Neuron (in vitro differentiated cells): ENCODE measurements around the gene SHCBP1.
A peak's percentile ranks its signal among the peaks of the same experiment; 100 is the strongest.
"Not testable (repeated sequence)": the region's sequence is repeated elsewhere in the genome, so short reads cannot be mapped to it uniquely, and the experiment has no call there.

Experiments
- H2AFZ ChIP-seq: one replicate; pipeline ENCODE4 v1.6.1; 2013; ENCODE audit warnings: low read depth, mild to moderate bottlenecking, inconsistent platforms, low read length, moderate library complexity
- H3K27me3 ChIP-seq: one replicate; pipeline ENCODE4 v1.6.1; 2013; ENCODE audit warnings: low read length; ENCODE audit not compliant: insufficient read depth
- H3K36me3 ChIP-seq: one replicate; pipeline ENCODE4 v1.6.1; 2013; ENCODE audit warnings: low read length; ENCODE audit not compliant: insufficient read depth
- H3K4me1 ChIP-seq: one replicate; pipeline ENCODE4 v1.6.1; 2013; ENCODE audit warnings: low read length; ENCODE audit not compliant: insufficient read depth
- H3K4me3 ChIP-seq: 2 replicates; pipeline ENCODE4 v1.5.1; 2013; ENCODE audit warnings: mild to moderate bottlenecking, low read length, moderate library complexity
- H3K9me3 ChIP-seq: one replicate; pipeline ENCODE4 v1.6.1; 2013; ENCODE audit warnings: low read length

SHCBP1 gene

GRCh38 chr16:46627746-46628145, 6.6 kb upstream of the SHCBP1 start:
- H2AFZ ChIP-seq = no peak overlapping the region
- no peak overlapping the region for H3K4me3 ChIP-seq
- H3K4me1 ChIP-seq = no peaks in the 10 kb centered on the region
- no peaks in the 10 kb centered on the region for H3K36me3 ChIP-seq
- no peaks in the 10 kb centered on the region for H3K27me3 ChIP-seq
- no peaks in the 10 kb centered on the region for H3K9me3 ChIP-seq

GRCh38 chr16:46626681-46627080, 5.5 kb upstream of the SHCBP1 start:
- not testable (repeated sequence) for H3K36me3 ChIP-seq, H2AFZ ChIP-seq, H3K4me3 ChIP-seq, H3K9me3 ChIP-seq, H3K27me3 ChIP-seq, H3K4me1 ChIP-seq

GRCh38 chr16:46624862-46625261, 3.7 kb upstream of the SHCBP1 start:
- H3K9me3 ChIP-seq, H3K4me1 ChIP-seq, H3K36me3 ChIP-seq, H3K27me3 ChIP-seq, H2AFZ ChIP-seq, H3K4me3 ChIP-seq: not testable (repeated sequence)

- not testable (repeated sequence) for H3K4me3 ChIP-seq, H3K27me3 ChIP-seq, H2AFZ ChIP-seq, H3K36me3 ChIP-seq, H3K9me3 ChIP-seq, H3K4me1 ChIP-seq
Observed at GRCh38 chr16:46623707-46624106, 2.5 kb upstream of the SHCBP1 start.

- not testable (repeated sequence) for H2AFZ ChIP-seq, H3K36me3 ChIP-seq, H3K4me1 ChIP-seq, H3K27me3 ChIP-seq, H3K9me3 ChIP-seq, H3K4me3 ChIP-seq
Observed at GRCh38 chr16:46623246-46623645, 2.1 kb upstream of the SHCBP1 start.

- peaks cover 7% of the 10 kb centered on the region for H3K4me1 ChIP-seq
- H2AFZ ChIP-seq = no peak overlapping the region
- H3K9me3 ChIP-seq = no peaks in the 10 kb centered on the region
- H3K4me3 ChIP-seq = no peak overlapping the region
- peaks cover 10% of the 10 kb centered on the region for H3K36me3 ChIP-seq
- H3K27me3 ChIP-seq = no peaks in the 10 kb centered on the region
Observed at GRCh38 chr16:46621934-46622676, 926 bp upstream of the SHCBP1 start.

GRCh38 chr16:46620266-46621005, 743 bp downstream of the SHCBP1 start:
- peak overlapping the region; percentile 68 for H2AFZ ChIP-seq
- H3K36me3 ChIP-seq = peaks cover 24% of the 10 kb centered on the region

GRCh38 chr16:46618516-46618915, 2.7 kb downstream of the SHCBP1 start:
- Histone ChIP-seq H3K27me3 (no peaks in the 10 kb centered on the region), H3K36me3 (peaks cover 38% of the 10 kb centered on the region)

More at GRCh38 chr16:46620266-46621005, 743 bp downstream of the SHCBP1 start:
- no peaks in the 10 kb centered on the region for H3K9me3 ChIP-seq
- H3K27me3 ChIP-seq = no peaks in the 10 kb centered on the region
- H3K4me3 ChIP-seq = peak overlapping the region; percentile 95
- H3K4me1 ChIP-seq = peaks cover 7% of the 10 kb centered on the region

GRCh38 chr16:46614006-46614405, 7.2 kb downstream of the SHCBP1 start:
- Histone ChIP-seq H2AFZ (no peak overlapping the region), H3K4me3 (no peak overlapping the region), H3K9me3 (no peaks in the 10 kb centered on the region), H3K27me3 (no peaks in the 10 kb centered on the region), H3K4me1 (no peaks in the 10 kb centered on the region), H3K36me3 (peaks cover 63% of the 10 kb centered on the region)

More at GRCh38 chr16:46618516-46618915, 2.7 kb downstream of the SHCBP1 start:
- Histone ChIP-seq H3K4me3 (no peak overlapping the region), H2AFZ (no peak overlapping the region), H3K4me1 (peaks cover 7% of the 10 kb centered on the region), H3K9me3 (no peaks in the 10 kb centered on the region)

- Histone ChIP-seq H3K27me3 (no peaks in the 10 kb centered on the region), H2AFZ (no peak overlapping the region), H3K4me3 (no peak overlapping the region), H3K4me1 (no peaks in the 10 kb centered on the region), H3K9me3 (no peaks in the 10 kb centered on the region), H3K36me3 (peaks cover 63% of the 10 kb centered on the region)
Observed at GRCh38 chr16:46613352-46613751, 7.8 kb downstream of the SHCBP1 start.

GRCh38 chr16:46612121-46612520, 9.1 kb downstream of the SHCBP1 start:
- Histone ChIP-seq H2AFZ (no peak overlapping the region), H3K36me3 (peaks cover 58% of the 10 kb centered on the region), H3K4me1 (no peaks in the 10 kb centered on the region), H3K27me3 (no peaks in the 10 kb centered on the region), H3K4me3 (no peak overlapping the region), H3K9me3 (no peaks in the 10 kb centered on the region)

- H3K4me1 ChIP-seq = no peaks in the 10 kb centered on the region
- no peak overlapping the region for H3K4me3 ChIP-seq
- no peaks in the 10 kb centered on the region for H3K9me3 ChIP-seq
- no peak overlapping the region for H2AFZ ChIP-seq
- no peaks in the 10 kb centered on the region for H3K27me3 ChIP-seq
- H3K36me3 ChIP-seq = peaks cover 46% of the 10 kb centered on the region
Observed at GRCh38 chr16:46607529-46607928, 13.7 kb downstream of the SHCBP1 start.

- no peak overlapping the region for H2AFZ ChIP-seq
- H3K4me3 ChIP-seq = no peak overlapping the region
- no peaks in the 10 kb centered on the region for H3K9me3 ChIP-seq
- H3K36me3 ChIP-seq = peaks cover 52% of the 10 kb centered on the region
- H3K4me1 ChIP-seq = no peaks in the 10 kb centered on the region
- H3K27me3 ChIP-seq = no peaks in the 10 kb centered on the region
Observed at GRCh38 chr16:46606231-46606630, 14.9 kb downstream of the SHCBP1 start.
